ENCODE measurements around the gene ABTB2.

GRCh38 chr11:34216706-34217105 is 141.1 kb downstream of the ABTB2 start:
- no peak for TF ChIP-seq CTCF (conservative IDR thresholded peaks at IDR 0.05; ENCODE audit: low read depth, low read length)
- no peak for TF ChIP-seq EZH2 (IDR thresholded peaks at IDR 0.05; ENCODE audit: borderline replicate concordance, low read depth, low read length, poor library complexity, severe bottlenecking)

Measured in A673 (cell line).